HG02642 (cell line): Measurements from ENCODE around the gene EYA3.

Source experiments
- ATAC-seq: cut with Tn5 transposase; IDR thresholded peaks from one replicate; pipeline ENCODE4 v1.9.1; 2021; ENCODE audit warnings: mild to moderate bottlenecking; ENCODE audit not compliant: unreplicated experiment, poor library complexity

Gene EYA3, protein sequence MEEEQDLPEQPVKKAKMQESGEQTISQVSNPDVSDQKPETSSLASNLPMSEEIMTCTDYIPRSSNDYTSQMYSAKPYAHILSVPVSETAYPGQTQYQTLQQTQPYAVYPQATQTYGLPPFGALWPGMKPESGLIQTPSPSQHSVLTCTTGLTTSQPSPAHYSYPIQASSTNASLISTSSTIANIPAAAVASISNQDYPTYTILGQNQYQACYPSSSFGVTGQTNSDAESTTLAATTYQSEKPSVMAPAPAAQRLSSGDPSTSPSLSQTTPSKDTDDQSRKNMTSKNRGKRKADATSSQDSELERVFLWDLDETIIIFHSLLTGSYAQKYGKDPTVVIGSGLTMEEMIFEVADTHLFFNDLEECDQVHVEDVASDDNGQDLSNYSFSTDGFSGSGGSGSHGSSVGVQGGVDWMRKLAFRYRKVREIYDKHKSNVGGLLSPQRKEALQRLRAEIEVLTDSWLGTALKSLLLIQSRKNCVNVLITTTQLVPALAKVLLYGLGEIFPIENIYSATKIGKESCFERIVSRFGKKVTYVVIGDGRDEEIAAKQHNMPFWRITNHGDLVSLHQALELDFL

DNA sequence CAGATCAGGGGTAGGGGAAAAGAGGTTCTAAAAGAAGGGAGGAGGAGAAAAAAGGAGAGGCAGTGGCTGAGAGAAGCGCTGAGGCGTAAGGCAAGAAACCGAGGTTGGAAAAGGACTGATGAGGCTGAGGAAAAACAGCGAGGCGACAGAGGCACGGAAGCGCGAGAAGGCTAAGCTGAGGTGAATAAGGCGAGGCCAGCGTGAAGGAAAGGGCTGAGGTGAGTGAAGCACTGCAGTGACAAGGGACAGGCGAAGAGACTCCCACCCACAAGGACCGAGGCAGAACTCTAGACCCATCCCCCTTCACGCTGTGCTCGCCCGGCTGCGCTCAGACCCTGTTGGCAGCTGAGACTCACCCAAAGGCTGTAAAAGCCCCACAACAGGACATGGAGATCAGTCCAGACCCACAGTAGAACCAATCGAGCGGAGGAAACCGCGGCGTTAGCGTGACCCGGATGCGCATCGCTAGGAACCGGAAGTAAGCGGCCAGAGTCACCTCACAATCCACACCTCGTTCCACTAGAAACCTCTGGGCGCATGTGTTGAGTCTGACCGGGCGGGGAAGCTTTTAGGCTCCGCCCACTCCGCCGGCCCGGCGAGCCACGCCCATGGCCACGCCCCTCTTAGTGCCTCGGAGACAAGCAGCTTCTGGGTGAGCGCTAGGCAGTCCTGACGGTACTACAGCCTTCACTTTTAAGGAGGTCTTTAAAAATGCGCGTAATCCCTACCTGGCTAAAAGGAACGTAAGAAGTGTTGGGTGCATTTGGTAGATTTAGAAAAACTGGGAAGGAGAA is at the start of gene EYA3:
EYA3 (minus strand) TSS at position 443 of the 794 bp plus-strand sequence. CDS start 30,584 bp downstream, outside the sequence.
- peak; percentile 88 for ATAC-seq

DNA sequence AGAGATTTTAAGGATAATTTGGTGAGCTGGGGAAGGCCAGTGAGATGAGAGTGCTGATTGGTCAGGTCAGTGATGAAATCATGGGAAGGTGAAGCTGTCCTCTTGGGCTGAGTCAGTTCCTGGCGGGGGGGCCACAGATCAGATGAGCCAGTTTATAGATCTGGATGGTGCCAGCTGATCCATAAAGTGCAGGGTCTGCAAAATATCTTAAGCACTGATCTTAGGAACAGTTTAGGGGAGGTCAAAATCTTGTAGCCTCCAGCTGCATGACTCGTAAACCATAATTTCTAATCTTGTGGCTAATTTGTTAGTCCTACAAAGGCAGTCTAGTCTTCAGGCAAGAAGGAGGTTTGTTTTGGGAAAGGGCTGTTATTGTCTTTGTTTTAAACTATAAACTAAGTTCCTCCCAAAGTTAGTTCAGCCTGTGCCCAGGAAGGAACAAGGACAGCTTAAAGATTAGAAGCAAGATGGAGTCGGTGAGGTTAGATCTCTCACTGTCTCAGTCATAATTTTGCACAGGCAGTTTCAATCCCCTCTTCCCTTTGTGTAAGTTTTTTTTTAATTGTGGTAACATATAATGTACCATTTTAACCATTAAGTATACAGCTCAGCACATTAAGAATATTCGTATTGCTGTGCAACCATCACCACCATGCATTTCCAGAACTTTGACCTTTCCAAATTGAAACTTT is 48.7 kb upstream of the EYA3 start:
- no peak for ATAC-seq

DNA sequence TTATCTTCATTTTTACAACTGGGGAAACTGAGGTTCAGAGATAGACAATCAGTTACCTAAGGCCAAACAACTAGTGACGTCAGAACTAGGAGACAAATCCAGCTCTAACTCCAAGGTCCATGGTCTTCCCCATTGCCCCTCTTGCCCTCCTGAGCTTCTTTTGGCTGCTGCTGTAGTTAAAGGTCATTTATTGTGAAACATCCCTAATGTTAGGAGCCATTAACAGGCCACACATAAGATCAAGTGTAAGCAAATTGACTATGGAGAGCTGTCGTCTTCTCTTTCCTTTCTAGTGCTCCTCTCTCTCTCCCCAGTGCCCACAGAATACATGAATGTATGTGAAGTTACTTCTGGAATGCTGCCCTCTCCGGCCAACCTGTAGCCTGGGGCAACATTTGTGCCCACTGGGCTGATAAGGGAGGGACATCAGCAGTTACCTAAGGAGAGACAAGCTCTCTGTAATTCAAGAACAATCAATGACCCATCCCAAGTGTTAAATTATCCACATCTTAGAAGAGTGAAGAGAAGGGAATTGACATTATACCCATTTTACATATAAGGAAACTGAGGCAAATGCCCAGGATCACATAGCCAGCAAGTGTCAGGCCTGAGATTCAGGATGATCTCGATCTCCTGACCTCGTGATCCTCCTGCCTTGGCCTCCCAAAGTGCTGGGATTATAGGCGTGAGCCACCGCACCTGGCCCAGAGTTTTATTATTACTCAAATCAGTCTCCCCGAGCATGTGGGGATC is 47.9 kb upstream of the EYA3 start:
- no peak for ATAC-seq

DNA sequence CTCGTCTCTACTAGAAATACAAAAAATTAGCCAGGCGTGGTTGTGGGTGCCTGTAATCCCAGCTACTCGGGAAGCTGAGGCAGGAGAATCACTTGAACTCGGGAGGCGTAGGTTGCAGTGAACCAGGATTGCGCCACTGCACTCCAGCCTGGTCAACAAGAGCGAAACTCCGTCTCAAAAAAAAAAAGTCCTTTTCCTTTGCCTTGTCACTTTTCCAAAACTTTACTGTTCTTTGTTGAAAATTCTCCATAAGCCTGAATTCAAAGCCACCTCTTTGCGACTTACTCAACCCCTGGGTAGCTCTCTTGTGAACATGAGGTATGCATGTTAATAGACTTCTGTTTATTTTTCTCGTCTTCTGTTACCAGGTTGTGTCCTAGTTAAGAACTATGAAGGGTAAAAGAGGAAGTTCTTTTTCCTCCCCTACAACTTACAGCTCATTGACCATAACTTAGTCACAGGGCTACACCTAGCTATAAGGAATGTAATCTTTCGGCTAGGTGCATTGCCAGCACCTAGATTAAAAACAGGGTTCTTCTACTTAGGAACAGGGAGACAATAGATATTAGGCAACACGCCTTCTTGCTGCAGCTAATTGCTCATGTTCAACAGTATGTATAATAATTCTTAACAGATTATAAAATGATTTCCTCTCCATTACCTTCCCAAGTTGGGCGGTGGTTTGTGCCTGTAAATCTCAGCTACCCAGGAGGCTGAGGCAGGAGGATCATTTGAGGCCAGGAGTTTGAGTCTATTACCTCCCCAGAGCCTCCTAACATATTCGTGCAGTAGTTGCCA is 47.2 kb upstream of the EYA3 start:
- ATAC-seq, result no peak

DNA sequence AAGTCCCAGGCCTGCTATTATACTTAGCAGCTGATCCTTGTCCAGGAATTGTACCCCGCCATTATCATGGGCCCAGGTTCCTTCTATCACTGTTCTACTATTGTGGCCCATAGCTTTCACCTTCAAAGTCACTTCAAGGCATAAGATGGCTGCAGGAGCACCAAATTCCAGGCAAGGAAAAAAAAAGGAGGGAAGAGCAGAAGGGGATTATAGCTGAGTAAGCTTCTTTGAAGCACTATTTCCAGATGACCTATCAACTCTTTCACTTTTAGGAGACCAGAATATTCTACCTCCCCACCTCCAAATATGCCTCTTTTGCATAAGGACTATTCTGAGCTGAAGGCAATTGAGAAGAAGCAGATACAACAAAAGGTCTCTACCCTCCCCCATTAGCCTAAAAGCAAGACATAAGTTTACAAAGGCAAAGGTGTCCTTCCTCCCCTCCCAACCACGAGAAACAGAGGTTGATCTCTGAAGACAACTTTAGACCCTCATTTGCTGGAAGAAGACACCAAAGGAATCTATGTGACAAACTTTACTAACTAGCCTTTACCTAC is 46.3 kb upstream of the EYA3 start:
- no peak for ATAC-seq

DNA sequence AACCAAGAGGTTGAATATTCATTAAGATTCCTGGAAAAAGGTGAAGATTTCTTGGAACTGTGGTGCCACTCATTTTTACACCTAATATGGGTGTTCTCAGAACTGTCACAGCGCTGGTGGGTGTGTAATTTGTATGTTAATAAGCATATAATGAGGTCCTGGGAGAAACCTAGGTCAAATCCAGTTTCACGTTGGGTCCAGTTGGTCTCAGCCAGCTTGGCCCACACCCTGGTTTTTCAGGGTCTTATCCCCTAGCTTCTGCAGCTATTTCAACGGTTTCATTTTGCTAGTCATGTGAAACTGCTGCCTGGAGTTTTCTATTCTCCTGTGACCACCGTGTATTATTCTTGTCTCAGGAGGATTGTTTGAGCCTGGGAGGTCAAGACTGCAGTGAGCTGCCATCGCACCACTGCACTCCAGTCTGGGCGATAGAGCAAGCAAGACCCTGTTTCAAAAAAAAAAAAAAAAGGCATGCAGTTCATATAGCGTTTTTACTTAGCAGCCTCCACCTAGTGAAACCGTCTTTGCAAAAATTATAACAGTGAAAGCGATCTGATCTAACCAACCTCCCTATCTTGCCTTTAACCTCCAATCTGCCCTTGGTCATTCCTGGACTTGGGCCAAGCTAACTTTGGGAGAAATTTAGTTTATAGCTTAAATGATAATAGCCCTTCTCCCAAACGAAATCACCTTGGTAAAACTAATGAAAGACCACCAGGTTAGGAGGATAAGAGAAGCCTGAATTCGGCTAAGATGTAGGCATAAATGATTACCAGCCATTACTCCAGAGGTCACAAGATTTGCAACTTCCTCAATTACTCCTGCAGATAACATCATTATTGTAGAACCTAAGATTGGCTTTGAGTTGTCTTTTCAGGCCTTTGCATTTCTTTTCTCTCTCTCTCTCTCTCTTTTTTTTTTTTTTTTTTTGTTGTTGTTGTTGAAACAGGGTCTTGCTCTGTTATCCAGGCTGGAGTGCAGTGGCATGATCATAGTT is 44.1 kb upstream of the EYA3 start:
- ATAC-seq, result no peak

DNA sequence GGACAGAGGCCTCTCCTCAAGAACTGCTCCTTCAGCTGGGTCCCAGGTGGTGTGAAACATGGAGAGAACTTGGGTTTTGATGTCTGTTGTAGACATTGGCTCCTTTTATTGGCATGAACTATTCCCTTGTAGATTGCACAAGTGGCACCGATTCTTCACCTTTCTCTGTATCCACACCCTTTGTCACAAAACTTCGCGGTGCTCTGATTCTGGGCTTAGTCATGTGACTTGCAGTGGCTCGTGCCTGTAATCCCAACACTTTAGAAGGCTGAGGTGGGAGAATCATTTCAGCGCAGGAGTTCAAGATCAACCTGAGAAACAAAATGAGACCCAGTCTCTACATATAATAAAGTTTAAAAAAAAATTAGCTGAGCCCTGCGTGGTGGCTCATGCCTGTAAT is 42.5 kb upstream of the EYA3 start:
- no peak for ATAC-seq

DNA sequence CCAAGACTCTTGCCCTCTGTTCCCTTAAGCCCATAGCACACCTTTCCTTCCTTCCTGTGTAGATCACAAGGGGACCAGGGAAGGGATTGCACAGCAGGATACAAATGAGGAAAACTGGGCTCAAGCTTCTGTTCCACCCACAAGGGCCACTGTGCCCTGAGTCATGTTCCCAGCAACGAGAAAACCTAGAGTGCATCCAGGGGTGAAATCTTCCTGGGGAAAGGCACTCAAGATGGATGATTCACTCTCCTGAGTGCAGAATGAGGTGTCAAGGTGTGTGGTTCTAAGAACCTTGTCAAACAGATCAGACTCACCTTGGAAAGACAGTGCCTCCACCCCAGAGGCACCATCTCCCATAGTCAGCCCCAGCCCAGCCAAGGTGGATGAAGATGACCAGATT is 40.7 kb upstream of the EYA3 start:
- ATAC-seq, result no peak

DNA sequence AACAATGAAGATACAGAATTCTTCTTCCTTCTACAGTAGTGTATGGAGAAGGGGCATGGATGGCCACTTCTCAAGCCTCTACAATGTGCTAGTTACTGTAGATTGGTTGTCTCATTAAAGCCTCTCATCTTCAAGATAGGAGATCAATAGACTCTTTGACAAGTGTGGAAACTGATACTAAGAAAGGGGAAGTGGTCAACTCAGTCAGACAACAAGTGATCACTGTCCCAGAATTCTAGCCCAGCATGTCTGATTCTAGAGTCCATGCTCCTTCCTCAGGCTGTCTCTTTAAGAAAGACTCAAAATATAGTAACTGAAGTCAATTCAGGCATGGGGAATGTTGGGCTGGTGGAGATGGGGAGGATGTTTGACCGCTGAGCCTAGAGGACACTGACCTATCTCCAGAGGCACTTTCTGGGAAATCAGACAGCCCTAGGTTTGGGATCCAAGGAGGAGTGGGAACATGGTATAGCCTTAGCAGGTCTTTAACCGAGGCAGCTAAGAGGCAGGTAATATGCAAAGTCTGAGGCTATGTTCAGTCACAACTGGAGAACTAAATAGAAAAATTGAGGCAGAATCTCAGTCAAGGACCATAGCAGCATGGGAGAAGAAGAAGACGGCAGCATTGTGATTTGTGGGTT is 39.3 kb upstream of the EYA3 start:
- ATAC-seq, result peak; percentile 76

DNA sequence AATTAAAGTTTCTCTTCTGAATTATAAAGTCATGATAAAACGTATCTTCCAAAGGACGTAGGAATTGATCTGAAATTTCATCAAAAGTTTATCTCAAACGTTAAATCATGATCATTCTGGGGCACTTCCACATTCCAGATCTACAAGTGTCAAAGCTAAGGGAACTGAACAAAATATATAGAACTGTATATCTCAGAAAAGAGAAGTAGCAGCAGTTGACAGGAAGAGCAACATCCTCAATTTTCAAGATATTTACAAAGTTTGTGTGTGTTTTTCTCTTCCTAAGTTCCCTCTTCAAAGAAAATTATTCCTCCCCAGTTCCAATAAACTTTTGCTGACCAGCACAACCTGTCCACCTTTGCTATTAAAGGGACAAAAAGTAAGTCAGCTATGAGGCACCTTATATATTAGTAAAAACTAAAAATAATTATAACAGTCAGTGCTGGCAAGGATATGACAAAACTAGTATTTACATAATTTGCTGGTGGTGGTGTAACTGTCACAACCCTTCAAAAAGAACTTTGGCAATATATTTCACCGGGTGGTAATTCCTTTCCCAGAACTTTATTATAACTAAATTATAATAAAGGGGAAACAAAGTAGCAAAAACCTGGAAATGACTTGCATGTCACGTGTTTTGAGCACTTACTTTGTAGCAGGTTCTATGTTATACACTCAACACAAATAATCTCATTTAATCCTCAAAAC is 38.5 kb upstream of the EYA3 start:
- ATAC-seq, result no peak

DNA sequence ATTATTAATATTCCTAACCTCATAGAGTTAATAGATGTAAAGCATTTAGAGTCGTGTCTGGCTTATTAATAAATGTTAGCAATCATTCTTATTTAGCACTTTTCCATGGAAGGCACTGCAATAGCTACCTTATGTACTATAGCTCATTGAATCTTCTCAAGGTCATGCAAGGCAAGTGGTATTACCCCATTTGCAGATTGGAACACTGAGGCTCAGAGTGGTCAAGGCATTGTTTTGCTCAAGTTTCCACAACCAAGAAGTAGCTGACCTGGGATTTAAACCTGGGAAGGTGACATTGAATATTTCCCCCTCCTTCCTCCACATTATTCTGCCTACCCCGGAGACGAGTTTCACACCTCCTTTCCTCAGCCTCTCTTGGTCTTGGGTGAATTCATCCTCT is 37.8 kb upstream of the EYA3 start:
- no peak for ATAC-seq

DNA sequence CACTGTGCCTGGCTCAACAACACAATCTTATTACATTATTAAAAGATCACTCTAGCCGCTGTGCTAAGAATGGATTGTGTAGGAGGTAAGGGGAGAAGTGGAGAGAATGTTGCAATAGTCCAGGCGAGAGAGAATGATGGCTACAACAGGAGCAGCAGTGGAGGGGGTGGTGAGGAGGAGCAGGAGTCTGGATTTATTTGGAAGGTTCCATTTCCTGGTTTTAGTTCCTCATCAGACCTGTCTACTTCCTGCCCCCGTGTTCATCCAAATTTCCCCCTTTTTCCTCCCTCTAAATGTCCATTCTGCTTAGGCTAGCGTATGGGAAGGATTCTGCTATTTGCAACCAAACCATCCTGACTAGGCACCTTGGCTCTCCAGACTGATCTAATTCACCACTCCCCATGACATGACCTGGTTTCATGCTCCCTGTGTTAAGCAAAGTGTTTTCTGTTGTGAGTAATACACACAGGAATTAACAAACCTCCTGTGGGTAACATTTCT is 35.1 kb upstream of the EYA3 start:
- no peak for ATAC-seq

DNA sequence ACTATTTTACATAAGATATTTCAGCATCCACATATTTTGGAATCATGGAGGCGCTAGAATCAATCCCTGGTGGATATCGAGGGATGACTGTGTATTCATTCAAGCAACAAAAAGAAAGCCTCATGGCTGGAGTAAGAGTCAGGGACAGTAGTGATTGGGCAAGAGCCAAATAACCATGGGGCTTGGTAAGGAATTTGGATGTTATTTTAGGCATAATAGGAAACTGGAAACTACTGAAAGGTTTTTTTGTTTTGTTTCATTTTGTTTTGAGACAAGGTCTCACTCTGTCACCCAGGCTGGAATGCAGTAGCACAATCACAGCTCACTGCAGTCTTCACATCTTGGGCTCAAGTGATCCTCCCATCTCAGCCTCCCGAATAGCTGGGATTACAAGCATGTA is 33.8 kb upstream of the EYA3 start:
- no peak for ATAC-seq

DNA sequence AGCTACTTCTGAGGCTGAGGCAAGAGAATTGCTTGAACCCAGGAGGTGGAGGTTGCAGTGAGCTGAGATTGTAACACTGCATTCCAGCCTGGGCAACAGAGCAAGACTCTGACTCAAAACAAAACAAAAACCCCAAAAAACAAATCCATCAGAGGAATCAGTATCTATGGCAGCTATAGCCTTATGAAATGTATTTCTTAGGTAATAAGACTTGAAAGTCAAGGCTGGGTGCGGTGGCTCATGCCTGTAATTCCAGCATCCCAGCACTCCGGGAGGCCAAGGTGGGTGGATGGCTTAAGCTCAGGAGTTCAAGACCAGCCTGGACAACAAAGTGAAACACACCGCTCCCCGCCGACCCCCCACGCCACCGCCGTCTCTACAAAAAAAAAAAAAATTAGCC is 31.1 kb upstream of the EYA3 start:
- no peak for ATAC-seq

DNA sequence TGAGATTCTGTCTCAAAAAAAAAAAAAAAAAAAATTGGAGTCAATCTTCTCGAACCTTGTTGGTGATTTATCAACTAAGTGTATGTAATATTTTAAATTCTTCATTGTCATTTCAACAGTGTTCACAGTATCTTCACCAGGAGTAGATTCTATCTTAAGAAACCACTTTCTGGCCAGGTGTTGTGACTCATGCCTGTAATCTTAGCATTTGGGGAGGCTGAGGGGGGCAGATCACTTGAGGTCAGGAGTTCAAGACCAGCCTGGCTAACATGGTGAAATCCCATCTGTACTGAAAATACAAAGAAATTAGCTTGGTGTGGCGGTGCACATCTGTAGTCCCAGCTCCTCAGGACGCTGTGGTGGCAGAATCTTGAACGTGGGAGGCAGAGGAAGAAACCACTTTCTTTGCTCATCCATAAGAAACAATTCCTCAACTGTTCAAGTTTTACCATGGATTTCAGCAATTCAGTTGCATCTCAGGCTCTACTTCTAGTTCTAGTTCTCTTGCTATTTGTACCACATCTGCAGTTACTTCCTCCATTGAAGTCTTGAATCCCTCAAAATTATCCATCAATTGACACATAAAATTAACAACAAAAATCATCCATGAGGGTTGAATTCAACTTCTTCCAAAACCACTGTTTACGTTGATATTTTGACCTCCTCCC is 30.4 kb upstream of the EYA3 start:
- ATAC-seq, result no peak

DNA sequence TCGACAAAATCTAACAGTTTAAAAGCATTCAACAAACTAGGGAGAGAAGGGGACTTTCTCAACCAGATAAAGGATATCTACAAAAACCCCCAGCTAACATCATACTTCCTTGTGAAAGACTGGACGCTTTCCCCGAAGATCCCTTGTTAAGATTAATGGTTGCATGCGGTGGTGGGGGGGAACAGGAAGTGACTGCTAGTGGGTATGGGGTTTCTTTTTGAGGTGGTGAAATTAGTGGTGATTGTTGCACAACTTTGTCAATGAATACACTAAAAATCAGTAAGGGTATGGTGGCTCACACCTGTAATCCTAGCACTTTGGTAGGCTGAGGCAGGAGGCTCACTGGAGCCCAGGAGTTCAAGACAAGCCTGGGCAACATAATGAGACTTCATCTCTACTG is 26.9 kb upstream of the EYA3 start:
- ATAC-seq, result no peak
